Measurements from ENCODE around the gene KCNMA1.

Gene KCNMA1

GRCh38 chr10:77320971-77321471 is 316.6 kb downstream of the KCNMA1 start:
- peak; percentile 99 for DNase-seq

DNA sequence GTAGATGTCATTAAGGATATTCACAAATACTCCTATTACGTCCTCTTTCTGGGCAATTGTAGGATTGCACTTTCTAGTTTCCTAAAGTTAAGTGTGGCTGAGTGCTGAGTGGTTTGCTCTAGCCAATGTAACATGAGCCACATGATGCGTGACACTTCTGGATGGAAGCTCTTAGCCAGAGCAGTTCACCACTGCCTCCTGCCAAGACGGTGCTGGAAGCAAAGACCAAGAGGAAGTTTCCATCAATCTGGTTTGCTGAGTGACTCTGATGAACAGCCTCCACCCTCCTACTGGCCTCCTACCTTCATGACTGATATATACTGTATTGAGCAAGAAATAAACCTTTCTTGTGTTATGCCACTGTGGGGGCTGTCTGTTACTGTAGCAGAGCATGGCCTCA is 318.1 kb downstream of the KCNMA1 start:
- peak; percentile 58 for DNase-seq

GRCh38 chr10:77318739-77319138 is 318.9 kb downstream of the KCNMA1 start:
- no peak for DNase-seq

DNA sequence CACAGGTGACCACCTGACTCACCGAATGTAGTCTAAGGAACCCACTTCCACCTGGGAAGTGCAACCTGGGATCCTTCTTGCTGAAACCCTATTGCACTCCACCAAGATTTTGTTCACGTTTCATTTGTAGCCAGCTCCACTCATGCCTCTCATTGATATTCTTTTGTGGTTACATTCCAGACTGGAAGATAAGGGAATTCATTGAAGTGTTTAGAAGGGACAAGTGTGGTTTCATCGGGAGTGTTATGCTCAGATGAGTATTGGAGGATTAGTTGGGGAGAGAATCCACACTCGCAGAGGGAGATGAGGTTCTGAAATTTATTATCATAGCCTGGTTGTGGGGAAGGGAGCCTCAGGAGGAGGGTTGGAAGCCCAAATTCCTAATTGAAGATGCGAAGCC is 320.4 kb downstream of the KCNMA1 start:
- DNase-seq, result no peak

- DNase-seq, result no peak
Observed at GRCh38 chr10:77315496-77316129, 322.0 kb downstream of the KCNMA1 start.

DNA sequence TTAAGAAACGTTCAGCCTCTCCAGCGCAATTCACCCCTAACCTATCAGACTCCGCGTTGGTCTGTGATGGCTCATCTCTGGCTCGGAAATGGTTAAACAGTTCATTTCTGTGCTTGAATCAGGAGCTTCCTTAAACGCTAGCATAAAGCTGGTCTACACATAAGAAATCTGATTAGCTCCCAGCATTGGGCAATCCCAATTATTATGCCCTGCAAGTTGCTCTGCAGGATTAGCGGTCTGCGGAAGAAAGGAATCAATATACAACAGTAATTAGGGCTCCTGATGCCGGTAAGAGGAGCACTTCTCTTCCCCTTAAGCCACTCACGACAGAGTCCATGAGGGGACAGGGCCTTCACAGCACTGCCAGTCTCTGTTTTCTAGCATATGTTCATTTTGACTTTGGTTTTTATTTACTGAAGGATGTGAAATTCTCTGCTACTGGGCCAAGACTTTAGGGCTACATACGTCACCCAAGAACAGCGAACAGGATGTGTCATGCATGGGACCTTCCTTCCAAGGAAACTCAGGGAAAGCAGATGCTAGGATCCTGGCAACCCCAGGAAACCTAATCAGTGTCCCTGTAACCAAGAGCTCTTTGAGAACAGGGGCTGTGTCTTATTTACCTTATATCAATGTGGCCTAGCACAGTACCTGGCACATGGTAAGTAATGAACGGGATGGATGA is 324.4 kb downstream of the KCNMA1 start:
- DNase-seq, result peak; percentile 51

- DNase-seq, result no peak
Observed at GRCh38 chr10:77311186-77311585, 326.4 kb downstream of the KCNMA1 start.

DNA sequence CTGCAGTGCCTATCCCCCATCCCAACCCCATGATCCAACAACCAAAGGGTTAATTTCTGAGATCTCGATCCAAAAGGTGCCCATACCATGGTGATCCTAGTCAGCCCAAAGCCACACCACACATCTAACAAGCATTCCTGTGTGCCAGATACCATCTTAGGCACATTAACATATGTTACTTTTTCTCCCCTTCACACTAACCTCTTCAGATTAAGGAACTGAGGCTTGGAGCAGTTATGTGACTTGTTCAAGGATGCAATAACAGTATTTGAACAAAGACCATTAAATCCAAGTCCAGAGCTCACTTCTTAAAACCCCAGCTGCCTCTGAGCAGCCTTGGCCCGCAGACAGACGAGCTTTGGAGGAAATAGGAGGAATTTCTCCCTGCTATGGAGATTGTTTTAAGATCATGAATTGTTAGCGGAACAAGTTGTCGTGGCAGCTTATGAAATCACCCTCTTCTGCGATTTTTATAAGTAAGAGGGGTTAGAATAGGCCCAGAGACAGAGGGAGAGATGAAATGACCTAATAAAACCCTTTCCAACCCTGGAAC is 327.2 kb downstream of the KCNMA1 start:
- DNase-seq, result no peak

GRCh38 chr10:77309509-77309908 is 328.1 kb downstream of the KCNMA1 start:
- no peak for DNase-seq

GRCh38 chr10:77309092-77309491 is 328.5 kb downstream of the KCNMA1 start:
- DNase-seq, result no peak

DNA sequence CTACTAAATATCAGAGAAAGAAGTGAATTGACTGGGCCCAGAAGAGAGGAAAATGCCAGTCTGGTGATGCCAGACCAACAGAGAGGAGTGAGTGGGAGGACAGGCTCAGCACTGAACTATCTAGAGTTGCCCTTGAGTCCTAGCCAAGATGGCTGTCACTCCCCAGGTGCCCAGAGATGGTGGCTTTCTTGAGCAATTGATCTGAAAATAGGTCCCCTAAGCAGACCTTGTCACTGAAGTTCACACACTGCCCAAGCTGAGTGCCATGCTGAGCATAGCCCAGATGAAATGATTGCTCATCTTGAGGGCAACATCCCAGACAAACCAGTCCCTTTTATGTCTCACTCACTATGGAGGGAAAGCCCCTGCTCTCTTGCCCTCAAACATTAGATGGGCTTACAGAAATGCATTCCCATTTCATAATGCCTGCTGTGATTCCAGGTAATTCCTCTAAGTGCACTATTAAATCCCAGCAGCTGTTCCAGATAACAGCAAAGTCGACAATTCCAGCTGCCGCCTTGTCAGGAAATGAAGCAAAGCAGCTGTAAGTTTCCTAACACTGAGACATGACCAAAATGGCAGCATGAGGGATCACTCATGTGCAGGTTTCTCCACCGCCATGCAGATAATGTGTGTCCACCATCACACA is 329.4 kb downstream of the KCNMA1 start:
- no peak for DNase-seq

DNA sequence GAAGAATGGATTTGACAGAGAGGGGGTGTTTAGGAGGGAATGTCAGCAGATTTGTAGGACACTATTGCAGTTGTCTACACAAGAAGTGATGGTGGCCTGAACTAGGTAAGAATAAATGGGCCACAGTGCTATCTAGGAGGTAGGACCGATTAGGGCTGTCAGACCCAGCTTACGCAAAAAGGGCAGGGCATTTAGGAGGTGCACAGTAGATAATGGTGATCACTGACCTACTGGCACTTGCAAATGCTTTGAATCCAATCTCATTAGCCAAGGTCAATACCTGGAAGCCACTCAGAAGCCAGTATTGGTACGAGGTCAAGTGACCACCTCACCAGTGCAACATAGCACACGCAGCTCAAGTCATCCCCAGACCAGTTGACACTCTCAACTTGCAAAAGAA is 330.9 kb downstream of the KCNMA1 start:
- DNase-seq, result no peak

DNA sequence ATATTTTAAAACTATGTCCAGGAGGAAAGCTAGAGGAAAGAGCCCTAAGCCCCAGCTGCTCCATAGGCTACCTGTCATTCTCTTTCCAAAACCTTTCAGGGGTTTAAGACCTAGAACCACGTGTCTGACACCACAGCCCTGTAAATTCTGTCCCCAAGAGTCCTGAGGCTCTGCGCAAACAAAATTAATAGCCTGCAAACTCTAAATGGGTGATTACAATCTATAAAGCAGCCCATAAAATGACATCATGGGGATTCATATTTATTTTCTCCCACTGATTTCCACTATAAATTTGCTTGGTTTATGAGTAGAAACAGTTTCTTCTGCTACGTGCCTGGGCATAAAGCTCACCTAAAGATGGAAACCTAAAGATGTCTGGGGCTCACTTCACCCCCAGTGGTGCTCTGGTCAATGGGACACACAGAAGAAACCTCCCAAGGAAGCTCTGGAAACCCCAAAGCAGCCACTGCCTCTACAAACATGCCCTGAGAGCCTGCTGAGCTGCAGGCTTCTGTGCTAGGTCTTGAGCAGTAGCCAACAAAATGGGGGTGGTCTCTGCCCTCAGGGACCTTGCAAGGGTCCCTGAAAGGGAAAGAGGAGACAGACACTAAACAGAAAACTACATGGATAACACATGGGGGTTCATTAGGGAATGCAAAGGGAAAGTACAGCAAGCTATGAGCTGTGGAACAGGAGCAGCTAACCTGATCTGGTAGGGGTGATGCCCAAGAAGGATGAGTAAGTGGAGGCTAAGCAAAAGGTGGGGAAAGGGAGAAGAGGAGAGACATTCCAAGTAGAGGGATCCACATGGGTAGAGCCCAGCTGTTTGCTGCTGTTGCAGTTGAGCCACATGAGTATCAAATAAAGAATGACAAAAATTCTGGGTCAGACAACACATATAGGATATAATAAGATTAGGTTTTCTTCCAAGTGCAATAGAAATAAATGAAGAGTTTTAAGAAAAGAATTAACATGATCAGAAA is 331.7 kb downstream of the KCNMA1 start:
- peak; percentile 82 for DNase-seq

GRCh38 chr10:77304192-77304591 is 333.4 kb downstream of the KCNMA1 start:
- no peak for DNase-seq

- peak; percentile 76 for DNase-seq
Observed at GRCh38 chr10:77301305-77301730, 336.3 kb downstream of the KCNMA1 start.

DNA sequence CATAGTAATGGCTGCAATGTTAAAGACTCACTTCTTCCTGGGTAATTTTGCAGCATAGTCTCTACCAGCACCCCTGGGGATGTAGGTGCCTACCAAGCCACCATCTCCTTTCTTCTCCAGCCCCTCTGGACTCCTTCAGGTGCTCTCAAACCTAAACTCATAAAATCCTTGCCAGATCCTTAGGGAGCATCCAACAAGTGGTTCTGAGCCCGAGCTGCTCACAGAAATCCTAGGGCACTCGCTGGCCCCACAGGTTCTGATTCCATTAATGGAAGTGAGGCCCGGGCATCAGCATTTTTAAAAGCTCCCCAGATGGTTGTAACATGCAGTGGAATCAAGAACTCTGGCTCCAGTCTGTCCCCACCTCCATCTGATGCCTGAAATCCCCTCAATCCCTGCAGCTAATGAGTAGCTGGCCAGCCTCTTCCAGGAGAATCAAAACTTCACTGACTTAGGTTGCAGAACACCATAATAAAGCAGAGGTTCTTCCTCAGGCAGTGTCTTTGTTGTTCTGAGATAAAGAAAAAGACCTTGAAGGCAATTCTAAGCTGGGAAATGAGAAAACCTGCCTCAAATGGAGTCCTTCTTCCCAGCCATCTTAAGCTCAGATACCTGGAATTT is 336.8 kb downstream of the KCNMA1 start:
- no peak for DNase-seq

DNA sequence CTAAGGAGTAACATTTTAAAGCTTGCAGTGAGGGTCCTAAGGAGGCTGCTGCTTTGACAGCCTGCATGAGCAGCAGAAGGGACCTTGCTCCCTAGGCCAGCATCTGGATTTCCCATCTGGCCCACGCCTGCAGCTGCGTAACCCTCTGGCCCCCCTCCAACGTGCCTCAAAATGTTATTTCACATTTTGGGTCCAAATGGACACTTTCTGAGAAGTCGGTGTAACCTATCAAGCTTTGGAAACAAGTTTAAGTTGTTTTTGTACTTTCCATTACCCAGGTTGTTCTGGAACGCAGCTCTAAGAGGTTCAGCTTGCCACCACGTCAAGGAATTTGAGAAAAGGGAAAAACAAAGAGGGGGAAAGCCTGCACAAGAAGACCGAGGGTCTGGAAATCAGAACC is 338.3 kb downstream of the KCNMA1 start:
- DNase-seq, result no peak

DNA sequence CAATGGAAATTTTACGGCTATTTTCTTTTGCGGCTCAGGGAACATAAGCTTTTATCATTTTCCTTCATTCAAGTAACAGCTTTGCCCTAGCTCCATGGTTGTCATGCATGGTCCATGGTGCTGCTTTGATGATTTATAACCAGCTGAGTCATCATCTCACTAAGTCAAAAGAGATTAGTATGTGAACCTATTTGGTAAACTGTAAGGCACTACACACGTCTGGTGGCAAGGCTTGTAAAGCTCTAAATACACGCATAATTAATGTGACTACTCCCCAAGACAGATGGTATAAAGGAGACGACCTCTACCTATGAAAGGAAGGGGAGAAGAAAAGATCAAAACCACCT is 340.2 kb downstream of the KCNMA1 start:
- DNase-seq, result peak; percentile 85

DNA sequence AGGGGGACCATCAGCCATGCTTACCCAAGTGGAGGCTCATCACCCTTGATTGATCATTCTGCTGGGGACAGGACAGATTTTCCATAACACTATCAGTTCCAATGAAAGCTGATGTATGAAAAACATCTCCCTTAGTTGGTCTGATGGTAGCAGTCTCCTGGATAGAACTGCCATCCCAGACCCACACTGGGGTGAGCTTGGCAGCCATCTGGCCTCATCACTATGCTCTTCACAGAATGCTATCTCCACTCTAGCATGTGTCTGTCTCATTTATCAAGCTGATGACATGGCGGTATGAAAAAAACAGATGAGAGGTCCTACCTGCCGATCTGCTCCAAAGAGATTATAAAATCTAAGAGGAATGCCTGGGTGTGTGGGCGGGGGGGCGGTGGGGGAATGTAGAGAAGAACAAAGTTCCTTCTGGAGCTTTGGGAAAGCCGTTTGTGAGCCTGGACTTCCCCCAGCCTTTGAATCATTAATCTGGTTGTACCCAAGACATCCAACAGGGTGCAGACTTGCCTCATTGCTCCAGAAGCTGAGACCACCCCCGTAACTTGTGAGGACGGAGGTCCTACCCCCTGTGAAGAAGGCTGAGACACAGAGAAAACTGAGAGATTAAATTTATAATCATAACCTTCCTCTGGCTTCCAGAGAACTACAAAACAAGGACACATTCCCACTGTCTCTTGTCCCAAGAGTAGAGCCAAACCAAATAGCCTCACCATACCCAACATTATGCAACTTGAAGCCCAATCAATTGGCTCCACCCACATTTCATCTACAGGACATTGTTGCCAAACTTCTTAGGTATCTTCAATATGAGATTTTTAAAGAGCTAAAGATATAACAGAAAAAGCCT is 340.8 kb downstream of the KCNMA1 start:
- no peak for DNase-seq

DNA sequence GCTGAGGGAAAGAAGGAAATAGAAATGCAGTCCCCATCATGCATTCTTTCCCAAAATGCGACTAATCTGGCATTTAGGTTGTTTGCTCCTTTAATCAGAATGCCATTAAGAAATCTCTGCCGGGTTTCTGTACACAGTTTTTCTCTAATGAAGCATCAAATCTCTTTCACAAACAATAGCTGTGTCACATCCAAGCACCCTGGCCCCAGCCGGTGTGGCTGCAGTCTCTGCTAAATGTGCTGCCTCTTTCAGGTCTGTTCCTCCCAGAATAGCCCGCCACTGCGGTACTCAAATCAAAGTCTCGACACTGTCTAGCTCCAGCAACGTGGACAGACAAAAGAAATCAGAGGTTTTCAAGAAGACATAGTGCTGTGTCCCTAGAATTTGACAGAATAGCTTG is 343.8 kb downstream of the KCNMA1 start:
- DNase-seq, result no peak

- DNase-seq, result no peak
Observed at GRCh38 chr10:77293347-77293746, 344.3 kb downstream of the KCNMA1 start.
